IMR-90 (cell line): ENCODE data around the gene CA6. TPM values are rescaled to one million over a fixed set of nuclear protein-coding genes. Genes with fewer than 3 reads are reported as not detected.

Experiments used
- ATAC-seq: fragments of 200-7000 bp; cut with Tn5 transposase; 2 replicates; pipeline ENCODE4 v1.9.1; 2020; ENCODE audit warnings: low read depth, mild to moderate bottlenecking, moderate library complexity
- BruUV-seq: library from RNA; stranded (reverse); fragments of 400-500 nt; replicated peaks from 2 replicates; lab custom pipeline; 2021; lab: Mats Ljungman, UMichigan
- CTCF ChIA-PET: fragments of 300-600 bp; formaldehyde crosslinking; extraction: SDS; loops from one replicate; lab custom pipeline; 2021; ENCODE audit warnings: antibody characterized with exemption; lab: Yijun Ruan, JAX
- POLR2A ChIA-PET: fragments of 300-600 bp; sonication (Branson Sonifier 250); formaldehyde crosslinking; loops from one replicate; lab custom pipeline; 2022; ENCODE audit warnings: antibody characterized with exemption; ENCODE audit not compliant: unreplicated experiment; lab: Charles Lee
- DNase-seq: peaks from one replicate; pipeline ENCODE4 v3.0.0; 2013
- H2AFZ ChIP-seq: replicated peaks from 2 replicates; pipeline ENCODE3; 2013; ENCODE audit warnings: low read length, mild to moderate bottlenecking; ENCODE audit not compliant: poor library complexity
- H2AK5ac ChIP-seq: 2 replicates; pipeline ENCODE4 v1.6.1; 2013; ENCODE audit warnings: low read depth, low read length, inconsistent platforms
- H2AK9ac ChIP-seq: replicated peaks from 2 replicates; pipeline ENCODE3; 2013; ENCODE audit warnings: mild to moderate bottlenecking, low read depth, low read length, moderate library complexity; ENCODE audit not compliant: poor library complexity
- H2BK120ac ChIP-seq: 2 replicates; pipeline ENCODE4 v1.6.1; 2013; ENCODE audit warnings: low read depth, low read length, inconsistent platforms
- H2BK15ac ChIP-seq: 3 replicates; pipeline ENCODE4 v1.6.1; 2013; ENCODE audit warnings: low read depth, low read length, inconsistent platforms
- H2BK20ac ChIP-seq: 2 replicates; pipeline ENCODE4 v1.6.1; 2013; ENCODE audit warnings: low read depth, mild to moderate bottlenecking, inconsistent platforms, low read length, moderate library complexity
- H2BK5ac ChIP-seq: 2 replicates; pipeline ENCODE4 v1.6.1; 2013; ENCODE audit warnings: mild to moderate bottlenecking, low read depth, low read length, inconsistent platforms; ENCODE audit not compliant: poor library complexity, severe bottlenecking
- H3K14ac ChIP-seq: replicated peaks from 2 replicates; pipeline ENCODE4 v1.6.1; 2013; ENCODE audit warnings: low read depth, low read length, inconsistent platforms
- H3K18ac ChIP-seq: 2 replicates; pipeline ENCODE4 v1.6.1; 2013; ENCODE audit warnings: low read depth, low read length, control low read depth
- H3K23ac ChIP-seq: 2 replicates; pipeline ENCODE4 v1.6.1; 2013; ENCODE audit warnings: low read depth, low read length, inconsistent platforms
- H3K27ac ChIP-seq: 2 replicates; pipeline ENCODE4 v1.5.1; 2013; ENCODE audit warnings: mild to moderate bottlenecking, control low read depth, low read length; ENCODE audit not compliant: insufficient read depth
- H3K27me3 ChIP-seq: 2 replicates; pipeline ENCODE4 v1.6.1; 2013; ENCODE audit warnings: low read length; ENCODE audit not compliant: control insufficient read depth, insufficient read depth
- H3K36me3 ChIP-seq: 2 replicates; pipeline ENCODE4 v1.6.1; 2013; ENCODE audit warnings: low read length, mixed read lengths; ENCODE audit not compliant: control insufficient read depth, insufficient read depth
- H3K4ac ChIP-seq: 2 replicates; pipeline ENCODE4 v1.6.1; 2013; ENCODE audit warnings: low read depth, low read length, inconsistent platforms
- H3K4me1 ChIP-seq: 2 replicates; pipeline ENCODE4 v1.6.1; 2013; ENCODE audit warnings: low read length, mixed read lengths; ENCODE audit not compliant: control insufficient read depth, insufficient read depth
- H3K4me2 ChIP-seq: 2 replicates; pipeline ENCODE4 v1.6.1; 2013; ENCODE audit warnings: low read depth, mild to moderate bottlenecking, control low read depth, low read length, moderate library complexity
- H3K4me3 ChIP-seq: 2 replicates; pipeline ENCODE4 v1.5.1; 2013; ENCODE audit warnings: low read depth, mild to moderate bottlenecking, control low read depth, low read length, moderate library complexity; ENCODE audit not compliant: insufficient read depth
- H3K56ac ChIP-seq: 2 replicates; pipeline ENCODE4 v1.6.1; 2013; ENCODE audit warnings: low read length, inconsistent platforms; ENCODE audit not compliant: insufficient read depth; ENCODE audit errors: extremely low read depth
- H3K79me1 ChIP-seq, 2 experiments: 2 replicates each; pipeline ENCODE4 v1.6.1; 2013; ENCODE audit warnings: low read length in 2 of 2, inconsistent platforms in 1 of 2, low read depth in 1 of 2
- H3K9ac ChIP-seq: 2 replicates; pipeline ENCODE4 v1.6.1; 2013; ENCODE audit warnings: low read depth, low read length, control low read depth
- H3K9me1 ChIP-seq: 2 replicates; pipeline ENCODE4 v1.6.1; 2013; ENCODE audit warnings: low read length, inconsistent platforms; ENCODE audit not compliant: insufficient read depth
- H3K9me3 ChIP-seq: 2 replicates; pipeline ENCODE4 v1.6.1; 2013; ENCODE audit warnings: low read length; ENCODE audit not compliant: control insufficient read depth, insufficient read depth
- H4K20me1 ChIP-seq: 2 replicates; pipeline ENCODE4 v1.6.1; 2013; ENCODE audit warnings: low read length, inconsistent platforms; ENCODE audit not compliant: insufficient read depth
- H4K5ac ChIP-seq: 2 replicates; pipeline ENCODE4 v1.6.1; 2013; ENCODE audit warnings: mild to moderate bottlenecking, low read depth, low read length, control low read depth
- H4K8ac ChIP-seq, 2 experiments: 2 replicates each; pipeline ENCODE4 v1.6.1; 2013; ENCODE audit warnings: low read depth in 2 of 2, low read length in 2 of 2, control low read depth in 1 of 2, inconsistent platforms in 1 of 2
- H4K91ac ChIP-seq: 2 replicates; pipeline ENCODE4 v1.6.1; 2013; ENCODE audit warnings: low read depth, low read length, inconsistent platforms; ENCODE audit not compliant: insufficient read depth
- BHLHE40 ChIP-seq: fragments of 150-350 bp; IDR thresholded peaks from 2 replicates; pipeline ENCODE4 v1.6.1; 2016; ENCODE audit warnings: mild to moderate bottlenecking, low read depth, low read length
- CEBPB ChIP-seq: IDR thresholded peaks from 2 replicates; pipeline ENCODE4 v1.6.1; 2012; ENCODE audit warnings: low read depth, low read length, improper control_type of control experiment
- FOS ChIP-seq: fragments of 150-350 bp; IDR thresholded peaks from 2 replicates; pipeline ENCODE4 v1.6.1; 2016; ENCODE audit warnings: low read depth, low read length
- MAFK ChIP-seq: IDR thresholded peaks from 2 replicates; pipeline ENCODE4 v1.6.1; 2012; ENCODE audit warnings: low read depth, low read length, improper control_type of control experiment
- POLR2A ChIP-seq: IDR thresholded peaks from 2 replicates; pipeline ENCODE4 v1.6.1; 2012; ENCODE audit warnings: mild to moderate bottlenecking, low read depth, low read length
- RAD21 ChIP-seq: IDR thresholded peaks from 2 replicates; pipeline ENCODE4 v1.6.1; 2012; ENCODE audit warnings: low read length, improper control_type of control experiment
- RCOR1 ChIP-seq: IDR thresholded peaks from 2 replicates; pipeline ENCODE4 v1.6.1; 2012; ENCODE audit warnings: mild to moderate bottlenecking, low read length, improper control_type of control experiment; ENCODE audit not compliant: insufficient replicate concordance
- WGBS, 2 experiments: methylation state at CpG; one replicate each; pipeline versions ENCODE4 v1.1.5 to v1.1.7; 2013; ENCODE audit warnings: missing lambda C conversion rate in 2 of 2; ENCODE audit not compliant: insufficient read length in 1 of 2; ENCODE audit errors: extremely low coverage in 2 of 2; 5-methylcytosine and 5-hydroxymethylcytosine counted together
- dilution Hi-C: fragments of 300-500 bp; cut with HindIII; formaldehyde crosslinking; loops from one replicate; pipeline ENCODE4 v1.14.3; 2018; ENCODE audit warnings: low sequenced_read_pairs; ENCODE audit not compliant: unreplicated experiment
- in situ Hi-C: fragments of 300-500 bp; cut with MboI; formaldehyde crosslinking; loops from 3 replicates; pipeline ENCODE4 v1.14.3; 2019; ENCODE audit warnings: low sequenced_read_pairs, inconsistent platforms, mixed read lengths
- intact Hi-C: fragments of 100-400 bp; cut with micrococcal nuclease; formaldehyde crosslinking; loops from 2 replicates; pipeline ENCODE4 v1.10.0; 2022
- polyA plus RNA-seq, 3 experiments: library from polyadenylated mRNA; depleted of rRNA; stranded (reverse); fragments of >200 nt; gene quantifications; 2 replicates each; pipeline ENCODE4 v1.2.3, GENCODE V29; 2012; ENCODE audit warnings: low replicate concordance in 1 of 3
- total RNA-seq: library from RNA; depleted of rRNA; stranded (reverse); fragments of >200 nt; gene quantifications from 2 replicates; pipeline ENCODE4 v1.2.3, GENCODE V29; 2012
- TF ChIP-seq, protein P1 (sequence below): conservative IDR thresholded peaks from 2 replicates; pipeline ENCODE4 v1.5.1; 2012; ENCODE audit warnings: mild to moderate bottlenecking, low read depth, low read length, improper control_type of control experiment

Gene CA6
- total and polyA plus RNA-seq, 2 of the 4 experiments (the other 2 are of a cell fraction): not detected

DNA sequence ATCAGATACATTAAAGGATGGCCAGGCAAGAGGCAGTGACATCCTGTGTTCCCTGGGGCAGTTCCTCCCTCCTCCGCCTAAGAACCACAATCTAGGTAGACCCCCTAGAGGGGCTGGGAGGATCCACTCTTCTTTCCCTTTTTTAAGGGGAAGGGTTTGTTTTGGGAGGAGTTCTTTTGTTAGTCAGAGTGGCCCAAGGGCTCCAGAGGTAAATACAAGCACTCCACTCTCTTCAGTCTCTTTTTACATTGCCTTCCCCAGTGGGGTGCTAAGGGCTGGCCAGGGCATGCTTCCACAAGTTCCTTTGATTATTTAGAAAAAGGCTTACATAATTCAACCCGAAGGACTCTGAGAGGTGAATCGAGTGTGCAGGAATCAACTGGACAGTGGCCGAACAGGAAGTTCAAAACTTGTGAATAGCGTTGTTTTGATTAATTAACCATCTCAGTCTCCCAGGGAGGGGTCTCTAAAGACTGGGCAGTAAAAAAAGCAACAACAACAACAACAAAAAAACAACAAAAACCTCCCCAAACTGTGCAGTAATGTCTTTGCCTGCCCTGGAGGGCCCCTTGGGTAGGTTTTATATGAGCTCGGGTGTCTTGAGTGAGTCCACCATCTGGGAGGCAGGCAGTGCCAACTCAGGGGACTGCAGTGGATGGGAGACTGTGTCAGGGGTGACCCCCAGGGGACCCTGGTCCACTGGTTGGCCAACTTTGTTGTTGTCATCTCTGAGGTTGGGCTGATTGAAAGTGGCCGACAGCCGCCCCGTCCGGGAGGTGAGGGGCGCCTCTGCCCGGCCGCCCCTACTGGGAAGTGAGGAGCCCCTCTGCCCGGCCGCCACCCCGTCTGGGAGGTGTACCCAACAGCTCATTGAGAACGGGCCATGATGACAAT is 34.0 kb upstream of the CA6 start (continued):
- TF ChIP-seq FOS: no peak
- TF ChIP-seq POLR2A: no peak

DNA sequence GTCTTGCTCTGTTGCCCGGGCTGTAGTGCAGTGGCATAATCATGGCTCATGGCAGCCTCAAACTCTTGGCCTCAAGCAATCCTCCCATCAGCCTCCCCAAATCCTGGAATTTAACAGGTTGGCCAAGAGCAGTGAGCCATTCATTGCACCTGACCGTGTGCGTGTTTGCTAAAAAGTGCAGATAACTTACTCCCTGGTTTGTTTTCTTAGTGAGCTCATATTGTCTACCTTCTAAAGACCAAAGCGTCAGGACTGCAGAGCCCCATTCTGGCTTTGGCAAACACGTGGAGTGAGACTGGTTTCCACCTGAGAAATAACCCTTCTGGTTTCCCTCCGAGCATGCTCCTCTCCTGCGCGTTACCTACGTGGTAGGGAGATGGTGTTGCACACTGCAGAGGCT is 32.2 kb upstream of the CA6 start:
- H2BK120ac ChIP-seq: no peak overlapping the region
- no peak for DNase-seq
- intact Hi-C loops: no loop called here
- H2BK5ac ChIP-seq: no peak overlapping the region
- no peak overlapping the region for H2AFZ ChIP-seq
- in situ Hi-C loops: loop anchor here (25.0 kb wide), 1 partner anchor 574 kb away; no protein-coding TSS in a partner anchor
- no peak overlapping the region for H3K4ac ChIP-seq
- H3K4me1 ChIP-seq: no peaks in the 10 kb centered on the region
- no peaks in the 10 kb centered on the region for H3K36me3 ChIP-seq
- no peak for ATAC-seq
- H2BK20ac ChIP-seq: no peak overlapping the region
- H2AK9ac ChIP-seq: no peak overlapping the region
- no peak overlapping the region for H3K4me2 ChIP-seq
- no peak overlapping the region for H3K4me3 ChIP-seq
- WGBS, 2 experiments: 78% methylated on average over 3 of the region's 9 CpGs; no CpG with 5 or more reads in 1 of the 2 experiments
- H3K18ac ChIP-seq: no peak overlapping the region
- H3K14ac ChIP-seq: no peak overlapping the region
- no peaks in the 10 kb centered on the region for H4K20me1 ChIP-seq
- H4K5ac ChIP-seq: no peak overlapping the region
- H3K23ac ChIP-seq: no peak overlapping the region
- ChIA-PET POLR2A (no interaction called here), CTCF (interaction anchor here (2.6 kb wide), 1 partner anchor 91 kb away, joined by 11 read pairs; no protein-coding TSS in a partner anchor)
- H3K56ac ChIP-seq: no peak overlapping the region
- dilution Hi-C loops: no loop called here
- H3K27ac ChIP-seq: no peak overlapping the region
- peaks cover 2% of the 10 kb centered on the region; the same call in 1 of the 2 replicates for H3K27me3 ChIP-seq
- no peak overlapping the region for H2BK15ac ChIP-seq
- no peak overlapping the region for H3K9ac ChIP-seq
- H3K79me1 ChIP-seq: no peaks in the 10 kb centered on the region
- no peaks in the 10 kb centered on the region for H3K9me1 ChIP-seq
- H3K9me3 ChIP-seq: peaks cover 4% of the 10 kb centered on the region
- no TSS peak for BruUV-seq
- TF ChIP-seq RAD21 (no peak), RCOR1 (no peak), MAFK (no peak), CEBPB (no peak), FOS (no peak), POLR2A (no peak), BHLHE40 (no peak)
- TF ChIP-seq, protein P1, sequence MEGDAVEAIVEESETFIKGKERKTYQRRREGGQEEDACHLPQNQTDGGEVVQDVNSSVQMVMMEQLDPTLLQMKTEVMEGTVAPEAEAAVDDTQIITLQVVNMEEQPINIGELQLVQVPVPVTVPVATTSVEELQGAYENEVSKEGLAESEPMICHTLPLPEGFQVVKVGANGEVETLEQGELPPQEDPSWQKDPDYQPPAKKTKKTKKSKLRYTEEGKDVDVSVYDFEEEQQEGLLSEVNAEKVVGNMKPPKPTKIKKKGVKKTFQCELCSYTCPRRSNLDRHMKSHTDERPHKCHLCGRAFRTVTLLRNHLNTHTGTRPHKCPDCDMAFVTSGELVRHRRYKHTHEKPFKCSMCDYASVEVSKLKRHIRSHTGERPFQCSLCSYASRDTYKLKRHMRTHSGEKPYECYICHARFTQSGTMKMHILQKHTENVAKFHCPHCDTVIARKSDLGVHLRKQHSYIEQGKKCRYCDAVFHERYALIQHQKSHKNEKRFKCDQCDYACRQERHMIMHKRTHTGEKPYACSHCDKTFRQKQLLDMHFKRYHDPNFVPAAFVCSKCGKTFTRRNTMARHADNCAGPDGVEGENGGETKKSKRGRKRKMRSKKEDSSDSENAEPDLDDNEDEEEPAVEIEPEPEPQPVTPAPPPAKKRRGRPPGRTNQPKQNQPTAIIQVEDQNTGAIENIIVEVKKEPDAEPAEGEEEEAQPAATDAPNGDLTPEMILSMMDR: no peak
- no peak overlapping the region for H4K8ac ChIP-seq
- H4K91ac ChIP-seq: no peak overlapping the region
- no peak overlapping the region for H2AK5ac ChIP-seq
